H9 (cell line): ENCODE results near the gene HBD. TPM values are rescaled to one million over a fixed set of nuclear protein-coding genes. Genes with fewer than 3 reads are reported as not detected.

Source experiments
- DNase-seq: peaks from one replicate; pipeline ENCODE4 v3.0.0-alpha.2; 2017
- H2AFZ ChIP-seq: one replicate; pipeline ENCODE4 v1.6.1; 2013; ENCODE audit warnings: mild to moderate bottlenecking, low read length, control low read depth, moderate library complexity
- H2AK5ac ChIP-seq: 2 replicates; pipeline ENCODE4 v1.6.1; 2013; ENCODE audit warnings: low read length, control low read depth, mixed read lengths; ENCODE audit not compliant: insufficient read length
- H2BK120ac ChIP-seq: one replicate; pipeline ENCODE4 v1.6.1; 2013; ENCODE audit warnings: low read depth, mild to moderate bottlenecking, low read length, control low read depth, inconsistent platforms; ENCODE audit not compliant: poor library complexity, severe bottlenecking
- H2BK12ac ChIP-seq: 2 replicates; pipeline ENCODE4 v1.6.1; 2013; ENCODE audit warnings: low read length, control low read depth, mixed read lengths, low read depth; ENCODE audit not compliant: insufficient read length
- H2BK15ac ChIP-seq: 2 replicates; pipeline ENCODE4 v1.6.1; 2013; ENCODE audit warnings: low read depth, low read length, control low read depth
- H2BK20ac ChIP-seq: one replicate; pipeline ENCODE4 v1.6.1; 2013; ENCODE audit warnings: low read depth, mild to moderate bottlenecking, low read length, control low read depth, inconsistent platforms; ENCODE audit not compliant: poor library complexity, severe bottlenecking
- H2BK5ac ChIP-seq: 2 replicates; pipeline ENCODE4 v1.6.1; 2013; ENCODE audit warnings: low read length, control low read depth, mixed read lengths; ENCODE audit not compliant: insufficient read length
- H3K14ac ChIP-seq: 2 replicates; pipeline ENCODE4 v1.6.1; 2013; ENCODE audit warnings: low read length, control low read depth; ENCODE audit not compliant: insufficient read depth
- H3K18ac ChIP-seq: 2 replicates; pipeline ENCODE4 v1.6.1; 2013; ENCODE audit warnings: low read depth, mild to moderate bottlenecking, mixed read lengths, low read length, control low read depth; ENCODE audit not compliant: insufficient read length
- H3K23ac ChIP-seq: 2 replicates; pipeline ENCODE4 v1.6.1; 2013; ENCODE audit warnings: low read length, control low read depth, mixed read lengths, low read depth; ENCODE audit not compliant: insufficient read length
- H3K23me2 ChIP-seq: 2 replicates; pipeline ENCODE4 v1.6.1; 2013; ENCODE audit warnings: low read depth, mild to moderate bottlenecking, mixed read lengths, low read length, control low read depth; ENCODE audit not compliant: insufficient read length, poor library complexity, severe bottlenecking
- H3K27ac ChIP-seq: 2 replicates; pipeline ENCODE4 v1.5.1; 2013; ENCODE audit warnings: low read length, control low read depth, mixed read lengths, low read depth; ENCODE audit not compliant: insufficient read length
- H3K27me3 ChIP-seq: 2 replicates; pipeline ENCODE4 v1.6.1; 2013; ENCODE audit warnings: low read length, control low read depth, inconsistent platforms; ENCODE audit not compliant: insufficient read depth
- H3K4ac ChIP-seq: 2 replicates; pipeline ENCODE4 v1.6.1; 2013; ENCODE audit warnings: low read depth, mild to moderate bottlenecking, control low read depth, inconsistent platforms, low read length, moderate library complexity
- H3K4me1 ChIP-seq: 2 replicates; pipeline ENCODE4 v1.6.1; 2013; ENCODE audit warnings: low read length, control low read depth, inconsistent platforms; ENCODE audit not compliant: insufficient read depth
- H3K4me2 ChIP-seq: 2 replicates; pipeline ENCODE4 v1.6.1; 2013; ENCODE audit warnings: low read length, control low read depth, mixed read lengths; ENCODE audit not compliant: insufficient read length, insufficient read depth
- H3K56ac ChIP-seq: 2 replicates; pipeline ENCODE4 v1.6.1; 2013; ENCODE audit warnings: low read depth, mild to moderate bottlenecking, mixed read lengths, low read length, control low read depth; ENCODE audit not compliant: insufficient read length
- H3K79me1 ChIP-seq: 2 replicates; pipeline ENCODE4 v1.6.1; 2013; ENCODE audit warnings: low read depth, mild to moderate bottlenecking, moderate library complexity, low read length, control low read depth, inconsistent platforms; ENCODE audit not compliant: insufficient read depth, poor library complexity, severe bottlenecking
- H3K79me2 ChIP-seq: 2 replicates; pipeline ENCODE4 v1.6.1; 2013; ENCODE audit warnings: low read length, control low read depth, inconsistent platforms; ENCODE audit not compliant: insufficient read depth
- H3K9ac ChIP-seq: 2 replicates; pipeline ENCODE4 v1.6.1; 2013; ENCODE audit warnings: low read length, control low read depth, mixed read lengths; ENCODE audit not compliant: insufficient read length; ENCODE audit errors: extremely low read depth
- H3K9me3 ChIP-seq: one replicate; pipeline ENCODE4 v1.6.1; 2013; ENCODE audit warnings: low read depth, low read length, inconsistent platforms; ENCODE audit not compliant: control insufficient read depth
- H3T11ph ChIP-seq: one replicate; pipeline ENCODE4 v1.6.1; 2013; ENCODE audit warnings: mild to moderate bottlenecking, low read length, control low read depth, inconsistent platforms
- H4K20me1 ChIP-seq: one replicate; pipeline ENCODE4 v1.6.1; 2013; ENCODE audit not compliant: control insufficient read depth, insufficient read length, insufficient read depth
- H4K5ac ChIP-seq: 2 replicates; pipeline ENCODE4 v1.6.1; 2013; ENCODE audit warnings: low read depth, mild to moderate bottlenecking, mixed read lengths, low read length, control low read depth; ENCODE audit not compliant: insufficient read length
- H4K8ac ChIP-seq: replicated peaks from 2 replicates; pipeline ENCODE4 v1.6.1; 2013; ENCODE audit warnings: low read length, control low read depth, mixed read lengths, low read depth; ENCODE audit not compliant: insufficient read length
- H4K91ac ChIP-seq: 2 replicates; pipeline ENCODE4 v1.6.1; 2013; ENCODE audit warnings: low read depth, mild to moderate bottlenecking, moderate library complexity, mixed read lengths, low read length, control low read depth; ENCODE audit not compliant: insufficient read length
- H3K27ac Mint-ChIP-seq, 3 experiments: 2 replicates in 2 of 3; 3 replicates in 1 of 3; pipeline ENCODE4 v1.8.0; 2020 to 2021; ENCODE audit warnings: mixed read lengths in 3 of 3, mild to moderate bottlenecking in 1 of 3, moderate library complexity in 1 of 3
- H3K27me3 Mint-ChIP-seq: 2 replicates; pipeline ENCODE4 v1.8.0; 2021; ENCODE audit warnings: low read depth, mild to moderate bottlenecking, moderate library complexity, mixed read lengths
- H3K36me3 Mint-ChIP-seq, 3 experiments: 2 replicates in 2 of 3; 3 replicates in 1 of 3; pipeline ENCODE4 v1.8.0; 2020 to 2021; ENCODE audit warnings: low read depth in 3 of 3, mixed read lengths in 3 of 3; ENCODE audit not compliant: insufficient read depth in 1 of 3
- H3K4me1 Mint-ChIP-seq, 2 experiments: 2 replicates each; pipeline ENCODE4 v1.8.0; 2020; ENCODE audit warnings: mixed read lengths in 2 of 2
- H3K4me3 Mint-ChIP-seq, 2 experiments: 2 replicates in 1 of 2; 3 replicates in 1 of 2; pipeline ENCODE4 v1.8.0; 2020 to 2021; ENCODE audit warnings: mild to moderate bottlenecking in 2 of 2, mixed read lengths in 2 of 2, moderate library complexity in 1 of 2
- H3K9me3 Mint-ChIP-seq, 2 experiments: 2 replicates in 1 of 2; 3 replicates in 1 of 2; pipeline ENCODE4 v1.8.0; 2020; ENCODE audit warnings: mild to moderate bottlenecking in 2 of 2, mixed read lengths in 2 of 2, moderate library complexity in 1 of 2
- CTCF ChIP-seq: fragments of 200-600 bp; sonication (generic); conservative IDR thresholded peaks from 3 replicates; pipeline ENCODE4 v1.8.0; 2021; ENCODE audit warnings: antibody characterized with exemption, mild to moderate bottlenecking
- WGBS: extraction: QIAGEN DNeasy Blood & Tissue Kit; methylation state at CpG from one replicate; pipeline ENCODE4 v1.1.7; 2013; ENCODE audit warnings: missing lambda C conversion rate, low lambda C conversion rate, mixed read lengths; ENCODE audit not compliant: insufficient read length; ENCODE audit errors: extremely low coverage; 5-methylcytosine and 5-hydroxymethylcytosine counted together
- total RNA-seq: library from RNA; stranded (reverse); gene quantifications from 2 replicates; pipeline ENCODE4 v1.2.1, GENCODE V29; 2021

Gene HBD
- total RNA-seq, 1 experiment from 2014 or later = not detected

GRCh38 chr11:5196067-5196466 is 38.2 kb downstream of the HBD start:
- H3K9me3 ChIP-seq = no peaks in the 10 kb centered on the region
- H3K4me1 Mint-ChIP-seq = peaks cover 0 to 3% of the 10 kb centered on the region in 2 experiments; a peak in 3 of 4 replicates
- H4K20me1 ChIP-seq = no peaks in the 10 kb centered on the region
- H3K23me2 ChIP-seq = no peaks in the 10 kb centered on the region
- no peaks in the 10 kb centered on the region; the same call in 1 of the 2 replicates for H3K27me3 Mint-ChIP-seq
- H3K23ac ChIP-seq = no peak overlapping the region
- H3K27ac Mint-ChIP-seq = no peak overlapping the region
- no peak overlapping the region for H3K4ac ChIP-seq
- no peak overlapping the region for H2AK5ac ChIP-seq
- H3K79me2 ChIP-seq = no peaks in the 10 kb centered on the region
- no peak for TF ChIP-seq CTCF
- no peak overlapping the region for H2BK12ac ChIP-seq
- no peak overlapping the region for H3K14ac ChIP-seq
- H2BK120ac ChIP-seq = no peak overlapping the region
- no peak overlapping the region for H2BK20ac ChIP-seq
- no peaks in the 10 kb centered on the region for H3K4me1 ChIP-seq
- no peak overlapping the region for H3K27ac ChIP-seq
- H2BK5ac ChIP-seq = no peak overlapping the region
- no peak overlapping the region for H3K56ac ChIP-seq
- no peak overlapping the region for H4K8ac ChIP-seq
- no peak overlapping the region for H4K91ac ChIP-seq
- H3K9ac ChIP-seq = no peak overlapping the region
- no peak overlapping the region for H2BK15ac ChIP-seq
- H3K9me3 Mint-ChIP-seq = peaks cover 7 to 9% of the 10 kb centered on the region in 2 experiments; a peak in 3 of 5 replicates
- H3K4me2 ChIP-seq = no peak overlapping the region
- DNase-seq = peak; percentile 40
- no peak overlapping the region for H3K4me3 Mint-ChIP-seq
- no peak overlapping the region for H3T11ph ChIP-seq
- H3K36me3 Mint-ChIP-seq = peaks cover 0 to 3% (median 0%) of the 10 kb centered on the region in 3 experiments; a peak in 2 of 7 replicates
- no peaks in the 10 kb centered on the region for H3K79me1 ChIP-seq
- no peak overlapping the region for H2AFZ ChIP-seq
- H4K5ac ChIP-seq = no peak overlapping the region
- WGBS = no CpG with 5 or more reads among the region's 5 CpGs
- no peak overlapping the region for H3K18ac ChIP-seq
- no peaks in the 10 kb centered on the region for H3K27me3 ChIP-seq
